NCI-H1694 (cell line): ENCODE results near the gene FUT8.

ENCODE experiments used
- DNase-seq: peaks from one replicate; lab custom pipeline; 2025; lab: John Stamatoyannopoulos, UW

FUT8 gene

GRCh38 chr14:65412032-65412846 is at the start of gene FUT8:
TSS of gene FUT8 (plus strand) at chr14:65412730. CDS start at chr14:65561564, 148,834 bp downstream.
- peak; percentile 96 for DNase-seq

DNA sequence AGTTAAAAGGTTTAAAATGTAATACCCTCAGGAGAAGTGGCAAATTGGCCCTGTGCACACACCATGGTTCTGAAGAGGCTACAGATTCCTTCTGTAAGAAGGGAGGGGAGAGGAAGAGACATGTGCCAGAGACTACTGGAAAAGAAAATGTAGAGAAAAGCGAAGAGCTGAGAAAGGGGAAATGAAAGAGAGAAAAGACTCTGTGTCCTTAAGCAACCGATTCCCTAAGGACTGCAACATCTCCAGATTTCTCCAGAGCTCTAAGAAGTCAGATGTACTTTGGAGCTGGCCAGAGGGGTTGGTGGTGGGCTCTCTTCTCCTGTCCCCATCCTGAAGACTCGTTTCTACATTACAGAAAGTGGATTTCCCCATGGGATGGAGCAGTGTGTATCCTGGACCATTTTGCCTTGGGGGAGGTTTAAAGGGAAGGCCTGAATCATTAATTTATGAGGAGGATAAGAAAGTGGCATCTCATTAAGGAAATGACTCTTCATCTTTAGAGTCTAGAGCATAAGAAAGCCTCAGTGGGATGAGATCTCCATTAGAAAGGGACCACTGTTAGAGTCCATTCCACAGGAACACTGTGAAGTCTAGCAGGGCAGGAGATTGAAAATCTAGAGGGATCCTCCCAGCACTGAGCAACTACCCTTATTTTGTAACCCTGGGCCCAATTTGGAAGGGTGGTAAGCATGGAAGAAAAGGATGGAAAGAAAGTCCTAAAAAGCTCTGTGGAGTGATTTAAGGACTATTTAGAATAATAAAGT is 45.5 kb upstream of the FUT8 start:
- DNase-seq = no peak

GRCh38 chr14:65369560-65369959 is 43.0 kb upstream of the FUT8 start:
- DNase-seq = no peak

GRCh38 chr14:65370801-65371248 is 41.7 kb upstream of the FUT8 start:
- no peak for DNase-seq

- no peak for DNase-seq
These were observed 40.7 kb upstream of the FUT8 start for GRCh38 chr14:65371784-65372183.

GRCh38 chr14:65373016-65373670 is 39.4 kb upstream of the FUT8 start:
- DNase-seq = no peak

DNA sequence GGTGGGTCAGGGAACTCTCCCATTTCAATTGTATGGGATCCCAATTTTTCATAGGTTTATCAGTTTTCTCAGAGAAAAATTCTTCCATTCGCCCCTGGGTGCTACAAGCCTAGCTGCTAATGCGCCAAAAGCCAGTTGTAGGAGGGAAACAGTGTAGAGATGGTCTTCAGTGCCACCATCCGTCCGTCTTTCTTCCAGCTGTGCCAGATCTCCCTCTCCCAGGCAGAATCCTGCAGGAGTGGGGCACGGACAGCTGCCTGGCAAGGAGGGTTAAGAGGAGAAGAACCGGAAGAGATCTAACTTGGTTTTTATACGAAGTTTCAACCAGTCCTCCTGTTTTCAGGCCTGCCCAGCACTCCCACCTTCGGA is 38.9 kb upstream of the FUT8 start:
- DNase-seq = no peak

DNA sequence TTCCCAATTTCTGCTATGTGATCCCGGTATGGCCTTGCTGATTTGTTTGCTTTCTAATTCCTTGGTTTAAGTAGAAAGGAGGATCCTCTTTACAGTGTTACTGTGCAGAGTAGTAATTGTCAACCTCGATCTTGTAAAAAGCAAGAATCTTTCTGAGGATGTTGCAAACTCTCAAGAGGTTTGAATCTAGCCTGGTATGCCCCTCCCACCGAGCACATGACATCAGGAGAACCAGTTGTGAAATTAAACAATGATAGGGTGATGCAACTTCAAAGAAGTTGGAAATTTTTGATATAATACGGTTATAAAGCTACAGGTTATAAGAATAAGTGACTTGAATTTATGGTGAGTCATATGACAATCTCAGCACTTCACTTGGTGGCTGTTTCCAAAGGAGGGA is 35.0 kb upstream of the FUT8 start:
- no peak for DNase-seq

- DNase-seq = no peak
These were observed 29.9 kb upstream of the FUT8 start for GRCh38 chr14:65382586-65382985.

GRCh38 chr14:65387171-65387570 is 25.4 kb upstream of the FUT8 start:
- no peak for DNase-seq

GRCh38 chr14:65387628-65388027 is 24.9 kb upstream of the FUT8 start:
- no peak for DNase-seq

GRCh38 chr14:65392296-65392695 is 20.2 kb upstream of the FUT8 start:
- no peak for DNase-seq

DNA sequence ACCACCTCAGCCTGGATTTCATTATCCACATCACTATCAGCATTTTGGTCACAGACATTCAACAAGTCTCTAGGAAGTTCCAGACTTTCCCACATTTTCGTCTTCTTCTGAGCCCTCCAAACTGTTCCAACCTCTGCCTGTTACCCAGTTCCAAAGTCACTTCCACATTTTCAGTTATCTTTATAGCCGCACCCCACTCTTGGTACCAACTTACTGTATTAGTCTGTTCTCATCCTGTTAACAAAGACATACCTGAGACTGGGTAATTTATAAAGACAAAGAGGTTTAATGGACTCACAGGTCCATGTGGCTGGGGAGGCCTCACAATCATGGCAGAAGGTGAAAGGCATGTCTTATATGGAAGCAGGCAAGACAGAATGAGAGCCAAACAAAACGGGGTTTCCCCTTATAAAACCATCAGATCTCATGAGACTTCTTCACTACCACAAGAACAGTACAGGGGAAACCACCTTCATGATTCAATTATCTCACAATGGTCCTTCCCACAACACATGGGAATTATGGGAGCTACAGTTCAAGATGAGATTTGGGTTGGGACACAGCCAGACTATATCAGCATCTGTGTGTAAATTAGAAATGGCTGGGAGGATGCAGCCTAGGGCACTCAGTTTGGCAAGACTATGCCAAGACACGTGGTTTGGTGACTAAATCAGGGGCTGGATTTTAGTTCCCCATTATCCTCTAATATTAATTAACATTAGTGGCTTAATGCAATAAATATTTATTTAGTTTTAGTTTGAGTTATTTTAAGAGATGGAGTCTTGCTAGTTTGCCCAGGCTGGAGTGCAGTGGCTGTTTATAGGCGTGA is 16.2 kb upstream of the FUT8 start:
- DNase-seq = no peak

- no peak for DNase-seq
These were observed 9.3 kb upstream of the FUT8 start for GRCh38 chr14:65403231-65403630.

- DNase-seq = no peak
These were observed 4.4 kb upstream of the FUT8 start for GRCh38 chr14:65408113-65408512.

- no peak for DNase-seq
These were observed 1.9 kb upstream of the FUT8 start for GRCh38 chr14:65410640-65411039.

GRCh38 chr14:65411656-65412031 is 886 bp upstream of the FUT8 start:
- DNase-seq = peak; percentile 93

- peak; percentile 78 for DNase-seq
These were observed 567 bp downstream of the FUT8 start for GRCh38 chr14:65412856-65413738.

- no peak for DNase-seq
These were observed 1.2 kb downstream of the FUT8 start for GRCh38 chr14:65413739-65414045.

DNA sequence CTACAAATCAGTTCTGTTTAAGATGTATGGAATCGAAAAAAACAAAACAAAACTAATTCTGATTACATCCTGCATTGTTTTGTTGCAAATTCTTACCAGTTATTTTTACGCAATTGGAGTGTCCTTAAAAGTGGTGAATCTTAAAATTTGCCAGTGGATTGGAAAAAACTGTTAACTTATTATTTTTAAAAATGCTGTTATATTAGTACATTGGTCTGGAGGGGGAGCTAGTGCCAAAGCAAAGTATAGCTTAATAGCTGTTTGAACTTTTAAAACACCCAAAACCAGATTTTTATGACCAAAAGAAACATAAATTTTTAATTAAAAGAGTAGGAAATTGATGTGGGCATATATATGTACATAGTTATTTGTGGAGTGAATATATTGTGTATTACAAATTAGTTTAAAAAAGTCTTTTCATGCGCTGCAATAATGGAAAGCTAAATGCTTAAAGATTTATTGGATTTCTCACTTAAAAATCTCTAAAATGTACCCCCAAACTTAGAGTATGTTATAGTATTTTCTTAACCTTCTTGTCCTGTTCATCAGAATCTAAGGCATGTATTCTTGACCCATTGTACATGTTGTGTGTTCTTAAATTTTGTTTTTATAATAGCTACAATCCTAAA is 2.5 kb downstream of the FUT8 start:
- DNase-seq = peak; percentile 53

- DNase-seq = no peak
These were observed 3.1 kb downstream of the FUT8 start for GRCh38 chr14:65415613-65416012.
